ENCODE data around the gene MFSD11. TPM values are rescaled to one million over a fixed set of nuclear protein-coding genes. Genes with fewer than 3 reads are reported as not detected.

MFSD11 gene
- total and polyA plus RNA-seq, 2 of the 8 experiments (the other 6 are each of a cell fraction or from before 2014, with no cell fraction given), result 17.7 to 19.8 TPM

DNA sequence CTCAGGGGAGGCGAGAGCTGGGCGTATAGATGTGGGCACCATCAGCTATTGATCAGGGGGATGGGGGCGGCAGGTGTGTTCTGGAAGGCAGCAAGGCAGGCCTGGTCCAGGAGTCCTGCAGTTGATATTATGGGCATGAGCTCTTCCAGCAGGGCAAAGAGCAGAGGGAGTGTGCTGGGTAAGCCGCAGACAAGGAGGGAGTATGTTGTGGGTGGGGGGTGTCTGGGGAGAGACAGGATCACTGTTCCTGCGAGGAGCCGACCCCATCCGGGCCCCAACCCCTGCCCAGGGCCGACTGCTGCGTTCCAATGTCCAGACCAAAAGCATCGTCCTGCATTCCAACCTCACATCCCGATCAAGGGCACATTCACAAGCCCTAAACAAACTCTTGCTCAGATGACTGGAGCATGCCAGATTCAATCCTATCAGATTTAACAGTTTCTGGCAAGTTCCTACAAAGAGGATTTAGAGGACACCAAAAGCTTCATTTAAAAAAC is 36.4 kb upstream of the MFSD11 start:
- no peaks in the 10 kb centered on the region for H3K79me2 ChIP-seq (ENCODE audit: control insufficient read depth in 1 of 2, insufficient read depth in 2 of 2, low read length in 2 of 2)
- H3K9ac ChIP-seq (replicated peaks in 1 of 4; ENCODE audit: extremely low read depth in 1 of 4, low read depth in 3 of 4, low read length in 3 of 4), result no peak overlapping the region; a peak in 1 of 7 replicates
- no peak overlapping the region; the same call in 1 of the 2 replicates for H2BK15ac ChIP-seq (ENCODE audit: low read length)
- no peaks in the 10 kb centered on the region for H3K36me3 ChIP-seq (ENCODE audit: control insufficient read depth in 2 of 4, insufficient read depth in 4 of 4, low read length in 3 of 4)
- no peak overlapping the region for H2BK12ac ChIP-seq (ENCODE audit: low read depth, low read length)
- no peak overlapping the region for H3K56ac ChIP-seq (replicated peaks; ENCODE audit: insufficient read length, low read depth, low read length)
- H3K79me1 ChIP-seq (ENCODE audit: low read depth, low read length), result peaks cover 3% of the 10 kb centered on the region; the same call in 1 of the 2 replicates
- FAIRE-seq, result no peak
- no peaks in the 10 kb centered on the region; a peak in 1 of 7 replicates for H3K27me3 ChIP-seq (replicated peaks in 1 of 4; ENCODE audit: control insufficient read depth in 3 of 4, extremely low read depth in 1 of 4, insufficient read depth in 3 of 4, low read length in 3 of 4)
- peak overlapping the region; percentile 8 to 27; a peak in 2 of 4 replicates for H3K4me2 ChIP-seq (ENCODE audit: insufficient read depth in 1 of 2, low read depth in 2 of 2, low read length in 2 of 2)
- H3K18ac ChIP-seq (ENCODE audit: extremely low read depth, low read length), result peak overlapping the region; percentile 85; the same call in 1 of the 2 replicates
- H3K23me2 ChIP-seq (ENCODE audit: low read depth, low read length), result no peaks in the 10 kb centered on the region
- DNase-seq (ENCODE audit: low read depth in 1 of 2, low spot score in 2 of 2), result no peak
- no peak overlapping the region; the same call in 1 of the 2 replicates for H4K8ac ChIP-seq (ENCODE audit: extremely low read depth, insufficient read depth, low read length)
- H2BK20ac ChIP-seq (ENCODE audit: low read length), result no peak overlapping the region
- 82% methylated on average over 11 of the region's 11 CpGs; no CpG with 5 or more reads in 1 of the 2 experiments for WGBS, 2 experiments (ENCODE audit: extremely low coverage in 1 of 2, insufficient coverage in 1 of 2, insufficient read length in 1 of 2, insufficient replicate concordance in 2 of 2, low coverage in 1 of 2, low lambda C conversion rate in 2 of 2, missing lambda C conversion rate in 1 of 2)
- POLR2A ChIA-PET (ENCODE audit: partially characterized antibody), result interaction anchor here (0.8 to 1.5 kb wide), 6 partner anchors 8 to 142 kb away, joined by 3 to 4 read pairs (median 3); no protein-coding TSS in a partner anchor
- H3K4ac ChIP-seq (replicated peaks; ENCODE audit: insufficient read length, low read depth, low read length), result no peak overlapping the region
- no peaks in the 10 kb centered on the region for H4K20me1 ChIP-seq (replicated peaks in 1 of 2; ENCODE audit: control insufficient read depth in 1 of 2, insufficient read depth in 2 of 2, low read length in 2 of 2)
- TF ChIP-seq CBX8 (IDR thresholded peaks at IDR 0.05; ENCODE audit: borderline replicate concordance, low read depth, low read length) (no peak), SP2 (IDR thresholded peaks at IDR 0.05; ENCODE audit: low read length) (no peak), TAF1 (IDR thresholded peaks at IDR 0.05; ENCODE audit: low read depth, low read length) (no peak), POU5F1 (IDR thresholded peaks at IDR 0.05; ENCODE audit: low read depth, low read length) (no peak), SIN3A (conservative IDR thresholded peaks at IDR 0.05 in 1 of 2, IDR thresholded peaks at IDR 0.05 in 1 of 2; ENCODE audit: low read depth in 1 of 2, low read length in 2 of 2) (no peak), RXRA (IDR thresholded peaks at IDR 0.05; ENCODE audit: insufficient read depth, low read depth, low read length) (no peak), BRCA1 (IDR thresholded peaks at IDR 0.05; ENCODE audit: low read depth, low read length) (no peak), SIX5 (IDR thresholded peaks at IDR 0.05; ENCODE audit: low read depth, low read length) (no peak), BACH1 (IDR thresholded peaks at IDR 0.05; ENCODE audit: low read length) (no peak), RAD21 (IDR thresholded peaks at IDR 0.05 in 1 of 2, conservative IDR thresholded peaks at IDR 0.05 in 1 of 2; ENCODE audit: low read depth in 2 of 2, low read length in 2 of 2) (no peak)
- TF ChIP-seq, protein P1, sequence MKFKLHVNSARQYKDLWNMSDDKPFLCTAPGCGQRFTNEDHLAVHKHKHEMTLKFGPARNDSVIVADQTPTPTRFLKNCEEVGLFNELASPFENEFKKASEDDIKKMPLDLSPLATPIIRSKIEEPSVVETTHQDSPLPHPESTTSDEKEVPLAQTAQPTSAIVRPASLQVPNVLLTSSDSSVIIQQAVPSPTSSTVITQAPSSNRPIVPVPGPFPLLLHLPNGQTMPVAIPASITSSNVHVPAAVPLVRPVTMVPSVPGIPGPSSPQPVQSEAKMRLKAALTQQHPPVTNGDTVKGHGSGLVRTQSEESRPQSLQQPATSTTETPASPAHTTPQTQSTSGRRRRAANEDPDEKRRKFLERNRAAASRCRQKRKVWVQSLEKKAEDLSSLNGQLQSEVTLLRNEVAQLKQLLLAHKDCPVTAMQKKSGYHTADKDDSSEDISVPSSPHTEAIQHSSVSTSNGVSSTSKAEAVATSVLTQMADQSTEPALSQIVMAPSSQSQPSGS (IDR thresholded peaks at IDR 0.05; ENCODE audit: low read length), result no peak
- no peak overlapping the region for H2BK120ac ChIP-seq (replicated peaks; ENCODE audit: low read depth, low read length)
- CTCF ChIA-PET (ENCODE audit: partially characterized antibody), result interaction anchor here (0.7 to 3.9 kb wide), 7 partner anchors 8 to 77 kb away, joined by 3 to 24 read pairs (median 7); no protein-coding TSS in a partner anchor
- no peak overlapping the region for H2AFZ ChIP-seq (ENCODE audit: low read length)
- H2AK5ac ChIP-seq (ENCODE audit: low read depth, low read length), result no peak overlapping the region
- no peak overlapping the region for H3K4me3 ChIP-seq (ENCODE audit: extremely low read depth in 1 of 4, insufficient read depth in 2 of 4, low read depth in 3 of 4, low read length in 4 of 4)
- H3K4me1 ChIP-seq (replicated peaks in 1 of 4; ENCODE audit: control insufficient read depth in 3 of 4, insufficient read depth in 4 of 4, low read length in 3 of 4), result peaks cover 0 to 29% (median 23%) of the 10 kb centered on the region in 4 experiments; a peak in 6 of 7 replicates
- no peak overlapping the region for H3K23ac ChIP-seq (ENCODE audit: insufficient read length)
- no peak overlapping the region for H3K27ac ChIP-seq (ENCODE audit: low read depth, low read length)
- H3K9me3 ChIP-seq (ENCODE audit: insufficient read depth in 2 of 2, low read depth in 1 of 2, low read length in 1 of 2), result no peaks in the 10 kb centered on the region
- peak overlapping the region; percentile 54 for H4K91ac ChIP-seq (replicated peaks; ENCODE audit: insufficient read length, low read length)
- H4K5ac ChIP-seq (ENCODE audit: insufficient read length, low read depth, low read length), result no peak overlapping the region
- H2BK5ac ChIP-seq (ENCODE audit: low read depth, low read length), result peak overlapping the region; percentile 67; the same call in 1 of the 2 replicates
- H3K14ac ChIP-seq (ENCODE audit: insufficient read length), result no peak overlapping the region
